ENCODE results near the gene GP2.
"Not testable (repeated sequence)": the region's sequence is repeated elsewhere in the genome, so short reads cannot be mapped to it uniquely, and the experiment has no call there.

GP2 gene

DNA sequence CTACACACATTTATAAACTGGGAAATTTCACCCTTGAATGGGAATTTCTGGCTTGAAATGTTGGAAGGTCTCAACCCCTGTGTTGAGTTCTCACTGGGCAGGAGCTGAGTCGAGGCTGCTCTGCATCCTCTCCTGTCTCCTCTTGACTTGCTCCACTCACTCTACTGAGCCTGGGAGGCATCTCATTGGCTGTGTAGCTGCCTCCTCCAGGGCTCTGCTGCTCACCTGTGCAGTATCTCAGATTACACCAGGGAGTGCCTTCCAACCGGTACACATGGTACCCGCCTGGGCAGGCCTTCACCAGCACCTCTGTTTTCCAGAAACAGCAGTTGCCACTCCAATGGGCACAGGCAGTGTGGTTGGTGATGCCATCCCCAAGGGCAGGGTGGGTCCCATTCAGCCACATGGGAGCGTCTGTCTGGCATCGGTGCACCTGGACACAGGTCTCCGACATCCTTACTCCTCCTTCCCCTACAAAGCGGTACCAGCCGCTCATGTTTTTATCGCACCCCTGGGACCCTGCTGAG is 3.7 kb downstream of the GP2 start:
- DNase-seq = no peak

- DNase-seq = no peak
Observed at GRCh38 chr16:20322696-20323095, 4.6 kb downstream of the GP2 start.

- DNase-seq = no peak
Observed at GRCh38 chr16:20321671-20322070, 5.6 kb downstream of the GP2 start.

GRCh38 chr16:20321051-20321450 is 6.3 kb downstream of the GP2 start:
- DNase-seq = not testable (repeated sequence)

DNA sequence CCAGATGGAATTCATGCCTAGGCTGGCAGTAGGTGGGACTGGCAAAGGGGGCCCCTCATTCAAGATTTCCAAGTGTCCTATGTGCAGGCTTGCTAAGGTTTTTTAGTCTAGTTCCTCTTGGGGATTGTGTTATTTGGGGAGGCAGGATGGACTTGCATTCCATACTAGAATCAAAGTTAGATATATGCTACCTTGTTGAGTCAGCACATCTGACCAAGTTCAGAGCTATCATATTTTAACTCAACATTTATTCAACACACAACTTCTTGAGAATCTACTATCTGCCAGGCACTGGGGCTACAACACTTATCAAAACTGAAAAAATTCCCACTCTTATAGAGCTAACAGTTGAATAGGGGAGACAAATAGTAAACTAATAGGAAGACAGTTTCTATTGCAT is 6.7 kb downstream of the GP2 start:
- DNase-seq = no peak

GRCh38 chr16:20320178-20320577 is 7.1 kb downstream of the GP2 start:
- DNase-seq = no peak

GRCh38 chr16:20319406-20319805 is 7.9 kb downstream of the GP2 start:
- DNase-seq = no peak

- DNase-seq = no peak
Observed at GRCh38 chr16:20318437-20318836, 8.9 kb downstream of the GP2 start.

DNA sequence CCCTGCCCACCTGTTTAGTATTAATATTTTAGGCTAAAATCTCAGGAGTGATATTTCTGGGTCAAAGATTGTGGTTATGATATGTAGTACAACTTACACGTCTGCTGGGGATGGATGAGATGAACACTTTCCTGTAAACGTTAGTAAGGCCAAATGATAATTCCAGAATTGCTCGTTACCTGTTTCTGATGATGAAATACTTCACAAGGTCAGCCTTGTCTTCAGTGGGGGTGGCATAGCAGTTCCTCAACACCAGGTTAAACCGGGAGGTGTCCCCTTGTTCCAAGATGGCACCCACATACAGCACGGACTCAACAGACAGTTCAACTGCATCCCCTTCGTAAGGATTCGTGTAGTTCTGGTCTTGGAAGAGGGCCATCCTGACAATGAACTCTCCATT is 9.3 kb downstream of the GP2 start:
- DNase-seq = no peak

DNA sequence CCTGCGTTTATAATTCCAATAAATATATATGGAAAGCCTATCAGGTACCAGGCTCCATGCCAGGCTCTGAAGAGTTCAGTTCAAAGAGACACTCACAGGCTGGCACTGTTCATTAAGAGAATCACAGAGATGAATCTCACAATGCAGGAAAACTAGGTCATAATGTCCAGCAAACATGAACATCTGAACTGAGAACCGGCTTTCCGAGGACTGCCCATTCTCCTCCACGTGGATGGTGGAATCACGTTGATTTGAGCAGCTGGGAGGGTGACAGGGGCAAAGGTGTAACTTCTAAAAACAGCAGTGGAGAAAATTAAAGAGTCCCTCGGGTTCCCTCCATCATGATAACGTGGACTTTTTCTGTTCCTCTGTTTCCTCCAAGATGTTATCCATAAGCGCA is 10.2 kb downstream of the GP2 start:
- DNase-seq = no peak

GRCh38 chr16:20316715-20317114 is 10.6 kb downstream of the GP2 start:
- DNase-seq = no peak

GRCh38 chr16:20315764-20316163 is 11.5 kb downstream of the GP2 start:
- DNase-seq = no peak

DNA sequence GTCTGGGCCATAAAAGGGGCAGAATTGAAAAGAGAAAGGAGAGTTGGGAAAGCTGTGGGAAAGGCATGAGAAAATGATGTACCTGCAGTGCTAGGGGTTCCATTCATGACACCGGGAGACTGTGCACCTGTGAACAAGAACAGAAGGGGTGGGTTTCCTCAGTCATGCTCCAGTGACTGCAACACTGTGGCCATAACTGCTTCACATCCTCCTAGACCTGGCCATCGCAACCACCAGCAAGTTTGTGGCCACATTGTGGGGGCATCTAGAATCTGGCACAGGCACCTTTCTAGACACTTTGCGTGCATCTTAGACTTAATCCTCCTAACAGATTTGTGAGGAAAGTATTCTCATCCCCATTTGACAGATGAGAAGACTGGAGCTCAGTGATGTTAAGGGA is 12.7 kb downstream of the GP2 start:
- no peak for DNase-seq

DNA sequence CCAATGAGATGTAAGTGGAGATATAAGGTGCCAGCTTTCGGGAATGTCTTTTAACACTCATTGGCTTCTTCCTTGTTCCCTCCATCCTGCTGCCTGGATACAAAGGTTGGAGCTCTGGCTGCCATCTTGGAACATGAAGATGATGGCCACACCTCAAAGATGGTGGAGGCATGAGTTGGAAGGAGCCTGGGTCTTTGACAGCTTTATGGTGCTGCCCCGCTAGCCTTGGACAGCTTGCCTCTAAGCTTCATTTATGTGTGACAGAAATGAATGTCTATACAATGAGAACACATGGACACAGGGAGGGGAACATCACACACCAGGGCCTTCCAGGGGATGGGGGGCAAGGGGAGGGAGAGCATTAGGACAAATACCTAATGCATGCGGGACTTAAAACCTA is 13.6 kb downstream of the GP2 start:
- no peak for DNase-seq

DNA sequence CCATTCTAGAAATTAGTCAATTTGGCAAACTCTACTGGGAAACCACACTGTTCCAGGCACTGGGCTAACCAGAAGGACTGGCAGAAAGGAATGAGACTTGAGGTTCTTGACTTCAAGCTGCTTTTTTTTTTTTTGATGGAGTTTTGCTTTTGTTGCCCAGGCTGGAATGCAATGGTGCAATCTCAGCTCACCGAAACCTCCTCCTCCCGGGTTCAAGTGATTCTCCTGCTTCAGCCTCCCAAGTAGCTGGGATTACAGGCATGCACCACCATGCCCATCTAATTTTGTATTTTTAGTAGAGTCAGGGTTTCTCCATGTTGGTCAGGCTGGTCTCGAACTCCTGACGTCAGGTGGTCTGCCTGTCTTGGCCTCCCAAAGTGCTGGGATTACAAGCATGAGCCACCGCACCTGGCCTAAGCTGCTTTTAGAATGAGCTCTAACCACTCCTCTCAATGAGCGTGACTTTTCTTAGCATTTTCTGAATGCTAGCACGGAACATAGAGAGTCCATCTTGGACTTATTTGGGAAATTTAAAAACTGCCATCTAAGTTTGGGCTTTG is 14.7 kb downstream of the GP2 start:
- DNase-seq = not testable (repeated sequence)

DNA sequence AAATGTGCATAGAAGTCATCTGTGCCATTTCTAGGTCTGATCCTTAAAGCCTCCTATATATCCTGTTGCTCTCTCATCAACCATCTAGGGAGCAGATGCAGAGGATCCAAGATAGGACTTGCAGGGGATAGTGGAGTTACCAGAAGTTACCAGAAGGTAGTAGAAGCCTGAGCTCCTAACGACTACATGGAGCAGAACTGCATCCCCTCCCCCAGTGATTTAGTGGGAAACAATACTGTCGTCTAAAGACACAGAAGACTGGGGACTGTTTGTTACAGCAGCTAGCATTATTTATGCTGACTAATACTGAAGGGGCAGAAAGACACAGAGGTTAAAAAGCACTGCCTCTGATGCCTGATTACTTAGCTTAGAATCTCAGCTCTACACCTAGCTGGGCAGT is 15.8 kb downstream of the GP2 start:
- DNase-seq = no peak

- DNase-seq = no peak
Observed at GRCh38 chr16:20310421-20311395, 16.6 kb downstream of the GP2 start.

DNA sequence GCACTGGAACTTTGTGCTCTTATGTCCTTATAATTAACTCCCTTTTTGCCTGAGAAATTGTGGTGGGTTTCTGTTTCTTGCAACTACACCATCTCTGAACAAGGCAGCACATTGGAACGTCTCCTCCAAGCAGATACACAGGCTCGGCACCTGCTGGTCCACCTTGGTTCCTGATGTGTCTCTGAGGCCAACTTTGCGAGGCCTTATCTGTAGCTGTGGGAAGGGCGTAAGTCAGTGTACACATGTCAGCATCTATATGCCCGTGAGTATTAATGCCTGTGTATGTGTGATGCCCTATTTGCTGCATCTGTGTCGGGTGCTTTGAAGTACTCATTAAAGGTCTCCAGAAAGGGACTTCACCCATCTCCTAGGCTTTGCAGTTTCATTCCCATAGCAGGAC is 17.5 kb downstream of the GP2 start:
- DNase-seq = no peak

DNA sequence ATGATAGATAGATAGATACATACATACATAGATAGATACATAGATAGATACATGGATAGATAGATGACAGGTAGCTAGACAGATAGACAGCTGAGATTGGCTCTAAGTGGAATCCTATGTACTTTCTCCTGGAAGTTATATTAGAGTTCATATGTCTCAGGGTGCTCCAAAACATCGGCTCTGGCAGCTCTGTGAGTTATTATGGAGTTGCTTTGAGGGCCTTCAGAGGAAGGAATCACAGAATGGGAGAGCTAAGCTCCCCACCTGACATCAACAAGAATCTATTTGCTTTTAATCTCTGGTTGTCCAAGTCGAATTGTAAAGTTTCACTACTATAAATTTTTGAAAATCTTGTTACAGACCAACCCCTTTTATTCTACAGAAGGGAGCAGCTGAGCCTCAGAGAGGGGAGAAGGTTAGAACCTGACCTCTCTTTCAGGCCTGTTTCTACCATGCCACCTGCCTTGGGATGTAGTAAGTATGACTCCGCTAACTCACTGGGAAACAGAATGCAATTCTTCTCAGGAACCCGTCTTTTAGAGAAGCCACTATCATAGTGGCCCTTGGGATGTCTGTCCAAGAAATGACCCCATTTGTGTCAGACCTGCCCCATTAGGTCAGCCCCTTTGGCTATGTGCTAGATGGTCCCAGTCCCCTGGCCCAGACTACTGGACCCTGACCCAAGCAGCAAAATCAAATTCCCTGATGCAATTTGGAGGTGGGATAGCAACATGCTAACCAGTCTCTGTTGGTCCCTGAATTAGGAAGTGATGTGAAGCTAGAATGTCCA is 18.3 kb downstream of the GP2 start:
- DNase-seq = no peak

DNA sequence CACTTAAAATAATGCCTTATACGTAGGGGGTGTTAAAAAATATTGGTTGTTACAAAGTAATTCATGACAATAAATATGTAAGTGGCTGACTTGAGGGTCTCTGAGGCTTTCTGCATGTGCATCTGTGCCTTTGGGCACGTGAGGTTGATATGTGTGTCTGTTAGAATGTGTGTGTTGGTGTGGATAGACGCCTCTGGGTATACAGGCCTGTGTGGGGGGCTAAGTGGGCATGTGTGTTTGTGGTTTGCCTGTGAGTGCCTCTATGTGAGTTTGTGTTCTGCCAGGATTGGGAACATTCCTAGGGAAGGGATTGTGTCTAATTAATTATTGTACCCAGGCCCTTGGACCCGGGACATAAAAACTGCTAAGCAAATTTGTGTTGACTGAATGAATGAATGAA is 19.0 kb downstream of the GP2 start:
- no peak for DNase-seq

GRCh38 chr16:20307791-20308190 is 19.5 kb downstream of the GP2 start:
- no peak for DNase-seq

DNA sequence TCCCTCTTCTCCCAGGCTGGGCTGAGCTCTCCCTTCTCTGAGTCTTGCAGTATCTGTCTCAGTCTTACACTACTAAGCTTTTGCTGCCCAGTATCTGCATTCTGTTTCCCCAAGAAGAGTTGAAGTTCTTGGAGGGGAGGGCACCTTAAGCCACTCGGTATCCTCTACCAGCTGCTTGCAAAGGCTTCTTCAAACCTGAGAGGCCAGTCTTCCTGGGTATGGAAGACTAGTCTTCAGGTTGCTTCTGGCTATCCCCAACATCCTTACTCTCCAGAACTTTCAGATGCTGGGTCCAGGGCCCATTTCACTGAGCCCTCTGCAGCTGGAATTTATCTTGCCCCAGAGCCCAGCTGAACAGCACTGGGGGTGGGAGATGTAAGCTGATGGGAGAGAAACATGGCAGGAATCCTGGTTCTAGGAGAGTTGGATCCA is 20.1 kb downstream of the GP2 start:
- DNase-seq = no peak

- DNase-seq = no peak
Observed at GRCh38 chr16:20306401-20306800, 20.9 kb downstream of the GP2 start.

Data from suppressor macrophage treated with lipopolysaccharide for 1 hour (primary cell).